OCI-LY1 (cell line): Measurements from ENCODE around the gene MKRN2.

Experiments
- H2AFZ ChIP-seq: fragments of 200-600 bp; sonication (generic), shearing (Covaris generic); 2 replicates; pipeline ENCODE4 v1.6.0; 2014; ENCODE audit warnings: antibody characterized with exemption, mild to moderate bottlenecking, low read length
- H3F3A ChIP-seq: fragments of 200-600 bp; sonication (generic), shearing (Covaris generic); 2 replicates; pipeline ENCODE4 v1.6.0; 2014; ENCODE audit warnings: mild to moderate bottlenecking, antibody characterized with exemption, low read length, moderate library complexity; ENCODE audit not compliant: insufficient read depth
- H3K27ac ChIP-seq: fragments of 200-600 bp; sonication (generic); 2 replicates; pipeline ENCODE4 v1.5.1; 2014; ENCODE audit warnings: low read length, mixed run types, mild to moderate bottlenecking, low read depth; ENCODE audit not compliant: poor library complexity, severe bottlenecking
- H3K27me3 ChIP-seq: fragments of 200-600 bp; sonication (generic); 2 replicates; pipeline ENCODE4 v1.6.0; 2014; ENCODE audit warnings: antibody characterized with exemption, mild to moderate bottlenecking, low read length, moderate library complexity; ENCODE audit not compliant: insufficient read depth
- H3K36me3 ChIP-seq: fragments of 200-600 bp; sonication (generic); 2 replicates; pipeline ENCODE4 v1.6.1; 2014; ENCODE audit warnings: mild to moderate bottlenecking, antibody characterized with exemption, low read length, moderate library complexity, mixed read lengths; ENCODE audit not compliant: insufficient read depth
- H3K4me1 ChIP-seq: fragments of 200-600 bp; sonication (generic); 2 replicates; pipeline ENCODE4 v1.5.1; 2014; ENCODE audit warnings: mild to moderate bottlenecking, low read length, moderate library complexity; ENCODE audit not compliant: insufficient read depth, severe bottlenecking
- H3K4me2 ChIP-seq: fragments of 200-600 bp; sonication (generic), shearing (Covaris generic); 2 replicates; pipeline ENCODE4 v1.6.1; 2014; ENCODE audit warnings: low read length
- H3K4me3 ChIP-seq: fragments of 200-600 bp; sonication (generic); 2 replicates; pipeline ENCODE4 v1.5.1; 2014; ENCODE audit warnings: low read length, low read depth, mild to moderate bottlenecking, mixed read lengths; ENCODE audit not compliant: poor library complexity, severe bottlenecking
- H3K79me2 ChIP-seq: fragments of 200-600 bp; shearing (Covaris generic); 2 replicates; pipeline ENCODE4 v1.6.1; 2016; ENCODE audit warnings: mixed run types, low read length, mixed read lengths; ENCODE audit not compliant: insufficient read depth
- H3K9ac ChIP-seq: fragments of 200-600 bp; sonication (generic), shearing (Covaris generic); 2 replicates; pipeline ENCODE4 v1.6.1; 2014; ENCODE audit warnings: mild to moderate bottlenecking, low read length, mixed read lengths
- H3K9me2 ChIP-seq: fragments of 200-600 bp; sonication (generic), shearing (Covaris generic); 2 replicates; pipeline ENCODE4 v1.6.1; 2014; ENCODE audit warnings: low read depth, mild to moderate bottlenecking, low read length, mixed read lengths
- H3K9me3 ChIP-seq: fragments of 200-600 bp; shearing (Covaris generic); 2 replicates; pipeline ENCODE4 v1.6.1; 2014; ENCODE audit warnings: low read length, mixed read lengths
- H4K20me1 ChIP-seq: fragments of 200-600 bp; sonication (generic), shearing (Covaris generic); 2 replicates; pipeline ENCODE4 v1.6.0; 2016; ENCODE audit warnings: mild to moderate bottlenecking, low read length; ENCODE audit not compliant: insufficient read depth
- CTCF ChIP-seq: fragments of 200-600 bp; sonication (generic), shearing (Covaris generic); IDR thresholded peaks from 2 replicates; pipeline ENCODE4 v1.5.1; 2017; ENCODE audit warnings: mild to moderate bottlenecking, antibody characterized with exemption, low read length, moderate library complexity, mixed read lengths
- EZH2 ChIP-seq: fragments of 200-600 bp; sonication (generic), shearing (Covaris generic); IDR thresholded peaks from 2 replicates; pipeline ENCODE4 v1.8.0; 2017; ENCODE audit warnings: borderline replicate concordance, mixed run types, mild to moderate bottlenecking, antibody characterized with exemption, low read length, moderate library complexity, mixed read lengths

MKRN2 gene

GRCh38 chr3:12611117-12611516 lies 54.2 kb downstream of the MKRN2 start:
- Histone ChIP-seq H3K79me2 (peaks cover 22% of the 10 kb centered on the region; the same call in 1 of the 2 replicates), H3K9me2 (no peaks in the 10 kb centered on the region), H3K4me1 (no peaks in the 10 kb centered on the region), H3K9me3 (no peaks in the 10 kb centered on the region), H4K20me1 (no peaks in the 10 kb centered on the region), H3K36me3 (peaks cover 77% of the 10 kb centered on the region), H3K27me3 (no peaks in the 10 kb centered on the region), H2AFZ (no peak overlapping the region), H3K9ac (no peak overlapping the region), H3K27ac (no peak overlapping the region), H3K4me2 (no peak overlapping the region), H3K4me3 (no peak overlapping the region), H3F3A (no peaks in the 10 kb centered on the region)
- TF ChIP-seq EZH2 (no peak), CTCF (no peak)

- no peak overlapping the region for H2AFZ ChIP-seq
- no peak overlapping the region for H3K4me3 ChIP-seq
- H3F3A ChIP-seq, result no peaks in the 10 kb centered on the region
- no peaks in the 10 kb centered on the region for H3K27me3 ChIP-seq
- TF ChIP-seq EZH2 (no peak), CTCF (no peak)
- H3K4me2 ChIP-seq, result no peak overlapping the region
- no peaks in the 10 kb centered on the region for H3K9me3 ChIP-seq
- peaks cover 80% of the 10 kb centered on the region for H3K36me3 ChIP-seq
- peaks cover 22% of the 10 kb centered on the region; the same call in 1 of the 2 replicates for H3K79me2 ChIP-seq
- H3K9me2 ChIP-seq, result no peaks in the 10 kb centered on the region
- no peaks in the 10 kb centered on the region for H4K20me1 ChIP-seq
- H3K4me1 ChIP-seq, result no peaks in the 10 kb centered on the region
- no peak overlapping the region for H3K9ac ChIP-seq
- H3K27ac ChIP-seq, result no peak overlapping the region
Measured at GRCh38 chr3:12612514-12613226, 55.8 kb downstream of the MKRN2 start.

GRCh38 chr3:12613250-12613649 lies 56.4 kb downstream of the MKRN2 start:
- no peak overlapping the region for H3K4me3 ChIP-seq
- H3K36me3 ChIP-seq, result peaks cover 81% of the 10 kb centered on the region
- H2AFZ ChIP-seq, result no peak overlapping the region
- no peak overlapping the region for H3K27ac ChIP-seq
- no peaks in the 10 kb centered on the region for H3K9me2 ChIP-seq
- no peaks in the 10 kb centered on the region for H3K27me3 ChIP-seq
- H3K9me3 ChIP-seq, result no peaks in the 10 kb centered on the region
- no peaks in the 10 kb centered on the region for H3K4me1 ChIP-seq
- H3K4me2 ChIP-seq, result no peak overlapping the region
- no peak overlapping the region for H3K9ac ChIP-seq
- H4K20me1 ChIP-seq, result no peaks in the 10 kb centered on the region
- TF ChIP-seq CTCF (no peak), EZH2 (no peak)
- H3F3A ChIP-seq, result no peaks in the 10 kb centered on the region
- peaks cover 27% of the 10 kb centered on the region; the same call in 1 of the 2 replicates for H3K79me2 ChIP-seq
